Measurements from ENCODE around the gene TENM4.

GRCh38 chr11:79074547-79074946 lies 366.3 kb downstream of the TENM4 start:
- TF ChIP-seq CTCF (IDR thresholded peaks at IDR 0.05; ENCODE audit: borderline replicate concordance, extremely low read depth, low read length, poor library complexity, severe bottlenecking) (no peak), EZH2 (IDR thresholded peaks at IDR 0.05; ENCODE audit: borderline replicate concordance, low read depth, low read length, severe bottlenecking) (no peak)

Data from DND-41 (cell line).